Fibroblast of lung (primary cell): ENCODE results near the gene ENPP4. TPM values are rescaled to one million over a fixed set of nuclear protein-coding genes. Genes with fewer than 3 reads are reported as not detected.

ENCODE experiments used
- DNase-seq, 2 donors: peaks; one replicate each; pipeline versions ENCODE4 v3.0.0 to v3.0.0-alpha.2; 2010; ENCODE audit warnings: low read depth in 2 of 2
- H2AFZ ChIP-seq: 2 replicates; pipeline ENCODE4 v1.5.1; 2012; ENCODE audit warnings: low read length, control low read depth, inconsistent platforms
- H3K27ac ChIP-seq: 2 replicates; pipeline ENCODE4 v1.5.1; 2011; ENCODE audit warnings: low read length, control low read depth; ENCODE audit not compliant: insufficient read depth
- H3K27me3 ChIP-seq: 2 replicates; pipeline ENCODE4 v1.5.1; 2011; ENCODE audit warnings: mild to moderate bottlenecking, low read length; ENCODE audit not compliant: control insufficient read depth, insufficient read depth
- H3K36me3 ChIP-seq: 2 replicates; pipeline ENCODE4 v1.5.1; 2011; ENCODE audit warnings: low read length; ENCODE audit not compliant: control insufficient read depth, insufficient read depth
- H3K4me1 ChIP-seq: 2 replicates; pipeline ENCODE4 v1.5.1; 2011; ENCODE audit warnings: low read length; ENCODE audit not compliant: control insufficient read depth, insufficient read depth; ENCODE audit errors: extremely low read depth
- H3K4me2 ChIP-seq: 2 replicates; pipeline ENCODE4 v1.5.1; 2011; ENCODE audit warnings: low read length, control low read depth; ENCODE audit not compliant: insufficient read depth; ENCODE audit errors: extremely low read depth
- H3K4me3 ChIP-seq, 4 experiments: fragments of 200-600 bp in 1 of 4; sonication (generic) in 1 of 4; replicated peaks in 1 of 4; 2 replicates each; pipeline ENCODE4 v1.5.1; 2011 to 2016; ENCODE audit warnings: low read length in 4 of 4, low read depth in 3 of 4, mild to moderate bottlenecking in 3 of 4, control low read depth in 2 of 4, inconsistent platforms in 1 of 4, mixed read lengths in 1 of 4; ENCODE audit not compliant: insufficient read depth in 1 of 4; ENCODE audit errors: control extremely low read depth in 1 of 4
- H3K79me2 ChIP-seq: 2 replicates; pipeline ENCODE4 v1.5.1; 2012; ENCODE audit warnings: mild to moderate bottlenecking, low read length, inconsistent platforms; ENCODE audit not compliant: control insufficient read depth, insufficient read depth
- H3K9ac ChIP-seq: 2 replicates; pipeline ENCODE4 v1.5.1; 2011; ENCODE audit warnings: mild to moderate bottlenecking, low read length, control low read depth; ENCODE audit not compliant: insufficient read depth
- H3K9me3 ChIP-seq: 2 replicates; pipeline ENCODE4 v1.5.1; 2012; ENCODE audit warnings: low read depth, low read length; ENCODE audit not compliant: control insufficient read depth, insufficient read depth
- H4K20me1 ChIP-seq: 2 replicates; pipeline ENCODE4 v1.5.1; 2011; ENCODE audit warnings: low read length; ENCODE audit not compliant: control insufficient read depth, insufficient read depth; ENCODE audit errors: extremely low read depth
- EZH2 ChIP-seq: IDR thresholded peaks from 2 replicates; pipeline ENCODE4 v1.5.1; 2012; ENCODE audit warnings: low read length, control low read depth, mild to moderate bottlenecking; ENCODE audit errors: missing control alignments
- polyA plus RNA-seq, 2 donors: library from polyadenylated mRNA; depleted of rRNA in 1 of 2; stranded (reverse) in 1 of 2; unstranded in 1 of 2; fragments of >200 nt; gene quantifications; 2 replicates each; pipeline ENCODE4 v1.2.1, GENCODE V29; 2011 to 2012; ENCODE audit warnings: missing spikeins in 1 of 2
- total RNA-seq: library from RNA; depleted of rRNA; stranded (reverse); fragments of >200 nt; gene quantifications from 2 replicates; pipeline ENCODE4 v1.2.1, GENCODE V29; 2014
- TF ChIP-seq, protein P1 (sequence below), 2 donors: IDR thresholded peaks in 1 of 2; conservative IDR thresholded peaks in 1 of 2; 1 replicate in 1 of 2; 2 replicates in 1 of 2; pipeline ENCODE4 v1.5.1; 2011 to 2012; ENCODE audit warnings: low read length in 2 of 2, control low read depth in 1 of 2, inconsistent platforms in 1 of 2, low read depth in 1 of 2, mild to moderate bottlenecking in 1 of 2

The ENPP4 gene
- total and polyA plus RNA-seq, 2 donors (not counting 1 experiment from before 2014, with no cell fraction given): 2.7 to 4.0 TPM

DNA sequence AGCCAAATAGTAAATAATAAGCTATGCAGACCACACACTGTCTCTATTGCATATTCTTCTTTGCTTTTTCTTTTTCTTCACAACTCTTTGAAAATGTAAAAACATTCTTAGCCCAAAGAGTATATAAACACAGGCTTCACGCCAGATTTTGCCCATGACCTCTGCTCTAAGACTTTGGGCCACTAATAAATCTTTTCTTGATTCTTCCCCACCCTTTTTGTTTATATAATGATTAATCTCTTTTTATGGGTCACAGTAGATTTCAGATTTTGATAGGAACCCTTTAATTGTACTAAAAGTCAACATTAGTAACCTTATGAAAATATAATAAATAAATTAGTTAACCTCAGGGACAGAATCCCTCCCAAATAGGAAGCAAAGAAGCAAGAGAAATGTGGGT is 56.8 kb downstream of the ENPP4 start:
- H3K4me1 ChIP-seq: peaks cover 9% of the 10 kb centered on the region
- no peak overlapping the region for H3K27ac ChIP-seq
- no peak overlapping the region for H3K4me2 ChIP-seq
- H3K9me3 ChIP-seq: no peaks in the 10 kb centered on the region
- H3K9ac ChIP-seq: no peak overlapping the region
- H3K79me2 ChIP-seq: no peaks in the 10 kb centered on the region
- no peak overlapping the region for H3K4me3 ChIP-seq
- peak; percentile 10 to 31 for DNase-seq
- H3K36me3 ChIP-seq: no peaks in the 10 kb centered on the region
- TF ChIP-seq EZH2: no peak
- TF ChIP-seq, protein P1, sequence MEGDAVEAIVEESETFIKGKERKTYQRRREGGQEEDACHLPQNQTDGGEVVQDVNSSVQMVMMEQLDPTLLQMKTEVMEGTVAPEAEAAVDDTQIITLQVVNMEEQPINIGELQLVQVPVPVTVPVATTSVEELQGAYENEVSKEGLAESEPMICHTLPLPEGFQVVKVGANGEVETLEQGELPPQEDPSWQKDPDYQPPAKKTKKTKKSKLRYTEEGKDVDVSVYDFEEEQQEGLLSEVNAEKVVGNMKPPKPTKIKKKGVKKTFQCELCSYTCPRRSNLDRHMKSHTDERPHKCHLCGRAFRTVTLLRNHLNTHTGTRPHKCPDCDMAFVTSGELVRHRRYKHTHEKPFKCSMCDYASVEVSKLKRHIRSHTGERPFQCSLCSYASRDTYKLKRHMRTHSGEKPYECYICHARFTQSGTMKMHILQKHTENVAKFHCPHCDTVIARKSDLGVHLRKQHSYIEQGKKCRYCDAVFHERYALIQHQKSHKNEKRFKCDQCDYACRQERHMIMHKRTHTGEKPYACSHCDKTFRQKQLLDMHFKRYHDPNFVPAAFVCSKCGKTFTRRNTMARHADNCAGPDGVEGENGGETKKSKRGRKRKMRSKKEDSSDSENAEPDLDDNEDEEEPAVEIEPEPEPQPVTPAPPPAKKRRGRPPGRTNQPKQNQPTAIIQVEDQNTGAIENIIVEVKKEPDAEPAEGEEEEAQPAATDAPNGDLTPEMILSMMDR (conservative IDR thresholded peaks at IDR 0.05 in 1 of 2, IDR thresholded peaks at IDR 0.05 in 1 of 2; ENCODE audit: low read depth in 1 of 2, low read length in 2 of 2): no peak
- H2AFZ ChIP-seq: no peak overlapping the region
- no peaks in the 10 kb centered on the region for H3K27me3 ChIP-seq
- H4K20me1 ChIP-seq: no peaks in the 10 kb centered on the region

DNA sequence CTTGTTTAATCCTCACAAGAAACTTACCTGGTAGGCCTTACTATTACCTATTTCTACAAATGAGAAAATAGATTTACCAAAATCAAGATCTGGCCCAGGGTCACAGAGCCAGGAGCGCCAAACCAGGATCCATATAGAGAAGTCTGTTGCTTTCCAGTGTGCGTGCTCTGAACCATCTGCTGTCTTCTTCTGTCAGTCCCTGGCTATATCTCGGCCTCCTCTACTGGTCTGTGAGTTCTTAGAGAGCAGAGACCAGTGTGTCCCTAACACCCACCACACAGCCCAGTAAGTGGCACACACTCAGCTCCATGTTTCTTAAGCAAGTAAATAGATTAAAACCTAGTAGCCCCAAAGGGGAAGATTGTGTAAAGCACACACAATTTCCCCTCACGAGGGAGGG is 59.9 kb downstream of the ENPP4 start:
- no peak for DNase-seq
- Histone ChIP-seq H3K79me2 (no peaks in the 10 kb centered on the region), H3K4me1 (peaks cover 4% of the 10 kb centered on the region), H3K4me2 (no peak overlapping the region), H3K4me3 (no peak overlapping the region), H3K27ac (no peak overlapping the region), H4K20me1 (no peaks in the 10 kb centered on the region), H3K36me3 (no peaks in the 10 kb centered on the region), H2AFZ (no peak overlapping the region), H3K9me3 (no peaks in the 10 kb centered on the region), H3K9ac (no peak overlapping the region), H3K27me3 (no peaks in the 10 kb centered on the region)
- no peak for TF ChIP-seq EZH2
- TF ChIP-seq, protein P1 (conservative IDR thresholded peaks at IDR 0.05 in 1 of 2, IDR thresholded peaks at IDR 0.05 in 1 of 2; ENCODE audit: low read depth in 1 of 2, low read length in 2 of 2): no peak

- Histone ChIP-seq H2AFZ (no peak overlapping the region), H3K9me3 (no peaks in the 10 kb centered on the region), H3K4me3 (no peak overlapping the region), H3K4me2 (no peak overlapping the region), H3K27me3 (no peaks in the 10 kb centered on the region), H3K27ac (no peak overlapping the region), H3K79me2 (no peaks in the 10 kb centered on the region), H4K20me1 (no peaks in the 10 kb centered on the region), H3K36me3 (no peaks in the 10 kb centered on the region), H3K4me1 (peaks cover 4% of the 10 kb centered on the region), H3K9ac (no peak overlapping the region)
- no peak for TF ChIP-seq EZH2
- TF ChIP-seq, protein P1 (conservative IDR thresholded peaks at IDR 0.05 in 1 of 2, IDR thresholded peaks at IDR 0.05 in 1 of 2; ENCODE audit: low read depth in 1 of 2, low read length in 2 of 2): no peak
- no peak for DNase-seq
Measured at GRCh38 chr6:46190889-46191288, 61.1 kb downstream of the ENPP4 start.
